ENCODE results near the gene HOXA3. TPM values are rescaled to one million over a fixed set of nuclear protein-coding genes. Genes with fewer than 3 reads are reported as not detected.

The HOXA3 gene
- total and polyA plus RNA-seq, 4 experiments from 2014 or later, result 0.07 TPM; not detected in 3

DNA sequence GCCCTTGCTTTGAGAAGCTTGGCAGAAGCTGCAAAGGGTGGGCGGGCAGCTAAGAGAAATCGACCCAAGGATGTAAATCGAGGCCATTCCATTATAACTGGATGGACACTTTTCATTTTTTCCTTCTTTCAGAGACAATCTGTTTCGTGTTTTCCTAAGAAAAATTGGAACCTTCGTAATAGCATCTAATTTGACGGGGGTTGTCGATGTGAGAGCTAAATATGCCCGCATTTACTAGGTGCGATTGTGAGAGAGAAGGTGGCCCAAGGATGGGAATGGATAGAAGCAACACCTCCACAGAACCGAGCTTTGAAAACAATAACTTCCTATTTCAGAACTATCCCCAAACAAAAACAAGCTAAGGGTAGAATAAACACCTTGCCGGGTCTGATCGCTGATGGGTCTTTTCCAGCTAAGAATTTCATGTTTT is 21.0 kb downstream of the HOXA3 start:
- no peak for DNase-seq
- ChIA-PET CTCF (ENCODE audit: partially characterized antibody) (no interaction called here), POLR2A (ENCODE audit: partially characterized antibody) (interaction anchor here (0.7 to 1.9 kb wide), 5 partner anchors 19 to 268 kb away, joined by 3 to 6 read pairs (median 3); no protein-coding TSS in a partner anchor)
- Mint-ChIP-seq H3K4me1 (no peaks in the 10 kb centered on the region), H3K4me3 (peak overlapping the region; percentile 20 to 86 (median 76)), H3K27me3 (peaks cover 39 to 51% of the 10 kb centered on the region in 2 donors), H3K36me3 (no peaks in the 10 kb centered on the region), H3K27ac (peak overlapping the region in 1 of 7 donors; percentile 69), H3K9me3 (no peaks in the 10 kb centered on the region)
- Histone ChIP-seq H3K4me3 (ENCODE audit: low read length in 2 of 2) (peak overlapping the region in 1 of 2 donors; percentile 49), H3K27me3 (ENCODE audit: insufficient read depth, low read length) (peaks cover 3% of the 10 kb centered on the region), H3K4me1 (ENCODE audit: insufficient read depth, low read length) (peaks cover 6% of the 10 kb centered on the region), H3K9me3 (ENCODE audit: control insufficient read depth in 1 of 2, low read length in 2 of 2) (no peaks in the 10 kb centered on the region), H3K27ac (ENCODE audit: low read depth, low read length) (no peak overlapping the region), H3K36me3 (ENCODE audit: insufficient read depth, low read length) (no peaks in the 10 kb centered on the region)
- intact Hi-C loops (cut with micrococcal nuclease), result no loop called here

- POLR2A ChIA-PET (ENCODE audit: partially characterized antibody), result interaction anchor here (0.7 to 1.9 kb wide), 5 partner anchors 20 to 268 kb away, joined by 3 to 6 read pairs (median 3); no protein-coding TSS in a partner anchor
- peaks cover 6% of the 10 kb centered on the region for H3K27me3 ChIP-seq (ENCODE audit: insufficient read depth, low read length)
- H3K9me3 Mint-ChIP-seq, result no peaks in the 10 kb centered on the region
- H3K27me3 Mint-ChIP-seq, result peaks cover 40 to 48% of the 10 kb centered on the region in 2 donors
- peak within 1 kb of the TSS in 3 of 7 donors; percentile 29 to 69 (median 31) for H3K27ac Mint-ChIP-seq
- H3K36me3 ChIP-seq (ENCODE audit: insufficient read depth, low read length), result no peaks in the 10 kb centered on the region
- H3K4me1 ChIP-seq (ENCODE audit: insufficient read depth, low read length), result peaks cover 6% of the 10 kb centered on the region
- H3K27ac ChIP-seq (ENCODE audit: low read depth, low read length), result peak within 1 kb of the TSS; percentile 23
- peak within 1 kb of the TSS; percentile 49 for H3K4me3 ChIP-seq (ENCODE audit: low read length in 2 of 2)
- H3K36me3 Mint-ChIP-seq, result no peaks in the 10 kb centered on the region
- intact Hi-C loops (cut with micrococcal nuclease), result no loop called here
- H3K4me3 Mint-ChIP-seq, result peak within 1 kb of the TSS; percentile 20 to 86 (median 77)
- peak; percentile 48 to 84 (median 78) for DNase-seq
- no peaks in the 10 kb centered on the region for H3K4me1 Mint-ChIP-seq
- CTCF ChIA-PET (ENCODE audit: partially characterized antibody), result no interaction called here
- H3K9me3 ChIP-seq (ENCODE audit: control insufficient read depth in 1 of 2, low read length in 2 of 2), result no peaks in the 10 kb centered on the region
These were observed 21.6 kb downstream of the HOXA3 start, which contains the start of gene HOXA4 for GRCh38 chr7:27130540-27131389. HOXA4 (minus strand) TSS chr7:27130757; CDS start chr7:27130733, 24 bp downstream.

DNA sequence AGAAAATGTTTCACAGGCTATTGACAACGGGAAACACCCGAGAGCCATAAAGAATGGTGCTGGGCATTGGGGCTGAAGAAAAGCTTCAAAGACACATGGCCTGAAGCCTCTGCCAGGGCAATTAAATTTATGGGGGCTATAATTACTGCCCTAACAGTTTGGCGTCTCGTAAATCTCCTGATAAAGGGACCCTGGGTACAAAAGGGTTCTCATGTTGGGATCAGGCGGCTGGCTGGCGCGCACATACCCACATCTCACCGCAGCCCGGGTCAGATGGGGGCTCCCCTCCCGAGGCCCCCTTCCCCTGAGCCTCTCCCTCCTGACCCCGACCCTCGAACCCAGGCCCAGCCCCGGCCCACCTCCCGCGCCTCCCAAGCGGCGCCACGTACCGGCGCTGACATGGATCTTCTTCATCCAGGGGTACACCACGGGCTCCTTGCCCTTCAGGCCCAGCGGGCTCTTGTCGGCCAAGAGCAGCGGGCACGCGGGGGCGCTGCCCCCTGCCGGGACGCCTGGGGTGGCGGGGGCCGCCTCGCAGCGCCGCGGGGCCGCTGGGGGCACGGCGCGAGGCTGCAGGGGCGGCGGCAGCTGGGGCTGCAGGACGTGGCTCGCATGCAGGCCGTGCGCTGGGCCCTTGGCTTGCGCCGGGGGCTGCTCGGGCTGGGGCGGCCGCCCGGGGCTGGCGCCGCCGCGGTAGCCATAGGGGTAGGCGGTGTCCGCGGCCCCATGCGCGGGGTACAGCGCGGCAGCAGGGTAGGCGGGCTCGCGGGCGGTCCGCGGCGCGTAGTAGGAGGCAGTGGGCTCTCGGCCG is 22.4 kb downstream of the HOXA3 start:
- H3K27me3 Mint-ChIP-seq, result peaks cover 34 to 48% of the 10 kb centered on the region in 2 donors
- peak overlapping the region in 1 of 2 donors; percentile 49 for H3K4me3 ChIP-seq (ENCODE audit: low read length in 2 of 2)
- peaks cover 6% of the 10 kb centered on the region for H3K4me1 ChIP-seq (ENCODE audit: insufficient read depth, low read length)

GRCh38 chr7:27128776-27129728 is 23.3 kb downstream of the HOXA3 start:
- H3K27me3 Mint-ChIP-seq, result peaks cover 35 to 45% of the 10 kb centered on the region in 2 donors
- Histone ChIP-seq H3K27ac (ENCODE audit: low read depth, low read length) (no peak overlapping the region), H3K36me3 (ENCODE audit: insufficient read depth, low read length) (no peaks in the 10 kb centered on the region), H3K4me1 (ENCODE audit: insufficient read depth, low read length) (peaks cover 6% of the 10 kb centered on the region), H3K4me3 (ENCODE audit: low read length in 2 of 2) (no peak overlapping the region), H3K9me3 (ENCODE audit: control insufficient read depth in 1 of 2, low read length in 2 of 2) (no peaks in the 10 kb centered on the region), H3K27me3 (ENCODE audit: insufficient read depth, low read length) (peaks cover 7% of the 10 kb centered on the region)
- POLR2A ChIA-PET (ENCODE audit: partially characterized antibody), result no interaction called here
- no peak for DNase-seq
- CTCF ChIA-PET (ENCODE audit: partially characterized antibody), result interaction anchor here (1.1 to 1.4 kb wide), 3 partner anchors 21 to 34 kb away, joined by 3 to 4 read pairs (median 3); no protein-coding TSS in a partner anchor
- no peaks in the 10 kb centered on the region for H3K9me3 Mint-ChIP-seq
- H3K36me3 Mint-ChIP-seq, result no peaks in the 10 kb centered on the region
- H3K4me3 Mint-ChIP-seq, result peak overlapping the region in 6 of 8 donors; percentile 31 to 65 (median 52)
- no peaks in the 10 kb centered on the region for H3K4me1 Mint-ChIP-seq
- peak overlapping the region in 2 of 7 donors; percentile 16 to 31 for H3K27ac Mint-ChIP-seq
- intact Hi-C loops (cut with micrococcal nuclease), result no loop called here

More for the DNA sequence above, 22.4 kb downstream of the HOXA3 start:
- Mint-ChIP-seq H3K36me3 (no peaks in the 10 kb centered on the region), H3K27ac (no peak overlapping the region), H3K9me3 (no peaks in the 10 kb centered on the region), H3K4me1 (no peaks in the 10 kb centered on the region), H3K4me3 (peak overlapping the region in 7 of 8 donors; percentile 31 to 65 (median 49))
- CTCF ChIA-PET (ENCODE audit: partially characterized antibody), result no interaction called here
- intact Hi-C loops (cut with micrococcal nuclease), result no loop called here
- POLR2A ChIA-PET (ENCODE audit: partially characterized antibody), result interaction anchor here (1.7 to 1.9 kb wide), 2 partner anchors 33 to 267 kb away, joined by 5 to 6 read pairs; no protein-coding TSS in a partner anchor
- peak in 1 of 5 donors; percentile 28 for DNase-seq
- Histone ChIP-seq H3K27me3 (ENCODE audit: insufficient read depth, low read length) (peaks cover 7% of the 10 kb centered on the region), H3K36me3 (ENCODE audit: insufficient read depth, low read length) (no peaks in the 10 kb centered on the region), H3K27ac (ENCODE audit: low read depth, low read length) (no peak overlapping the region), H3K9me3 (ENCODE audit: control insufficient read depth in 1 of 2, low read length in 2 of 2) (no peaks in the 10 kb centered on the region)

DNA sequence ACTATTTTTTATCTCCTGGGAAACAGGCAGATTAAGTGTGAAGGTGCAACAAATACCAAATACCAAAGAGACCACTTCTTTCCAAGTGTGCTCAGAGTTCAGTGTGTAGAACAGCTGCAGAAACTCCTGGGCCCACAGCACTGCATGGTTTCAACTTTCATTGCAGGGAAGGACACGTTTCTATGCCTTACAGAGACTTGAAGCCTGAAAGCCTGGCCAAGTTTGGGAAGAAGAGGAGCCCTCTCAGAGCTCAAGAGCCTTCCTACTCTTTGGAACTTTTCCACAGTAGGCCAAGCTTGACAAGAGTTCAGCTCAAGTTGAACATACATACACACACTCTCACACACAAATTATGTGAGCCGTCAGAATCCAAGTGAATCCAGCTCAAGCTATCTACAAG is 24.3 kb downstream of the HOXA3 start:
- Mint-ChIP-seq H3K4me1 (no peaks in the 10 kb centered on the region), H3K27ac (no peak overlapping the region), H3K4me3 (no peak overlapping the region), H3K9me3 (no peaks in the 10 kb centered on the region), H3K27me3 (peaks cover 30 to 36% of the 10 kb centered on the region in 2 donors), H3K36me3 (no peaks in the 10 kb centered on the region)
- ChIA-PET CTCF (ENCODE audit: partially characterized antibody) (interaction anchor here (1.1 to 1.4 kb wide), 3 partner anchors 22 to 35 kb away, joined by 3 to 4 read pairs (median 3); no protein-coding TSS in a partner anchor), POLR2A (ENCODE audit: partially characterized antibody) (no interaction called here)
- intact Hi-C loops (cut with micrococcal nuclease), result no loop called here
- Histone ChIP-seq H3K27ac (ENCODE audit: low read depth, low read length) (no peak overlapping the region), H3K9me3 (ENCODE audit: control insufficient read depth in 1 of 2, low read length in 2 of 2) (no peaks in the 10 kb centered on the region), H3K36me3 (ENCODE audit: insufficient read depth, low read length) (no peaks in the 10 kb centered on the region), H3K4me1 (ENCODE audit: insufficient read depth, low read length) (peaks cover 6% of the 10 kb centered on the region), H3K27me3 (ENCODE audit: insufficient read depth, low read length) (peaks cover 7% of the 10 kb centered on the region), H3K4me3 (ENCODE audit: low read length in 2 of 2) (no peak overlapping the region)
- DNase-seq, result no peak

- H3K36me3 Mint-ChIP-seq, result no peaks in the 10 kb centered on the region
- peaks cover 4% of the 10 kb centered on the region for H3K27me3 ChIP-seq (ENCODE audit: insufficient read depth, low read length)
- intact Hi-C loops (cut with micrococcal nuclease), result no loop called here
- no peak for DNase-seq
- H3K4me1 Mint-ChIP-seq, result no peaks in the 10 kb centered on the region
- H3K9me3 Mint-ChIP-seq, result no peaks in the 10 kb centered on the region
- ChIA-PET CTCF (ENCODE audit: partially characterized antibody) (no interaction called here), POLR2A (ENCODE audit: partially characterized antibody) (no interaction called here)
- H3K4me3 ChIP-seq (ENCODE audit: low read length in 2 of 2), result no peak overlapping the region
- no peak overlapping the region for H3K27ac Mint-ChIP-seq
- no peaks in the 10 kb centered on the region for H3K9me3 ChIP-seq (ENCODE audit: control insufficient read depth in 1 of 2, low read length in 2 of 2)
- H3K27me3 Mint-ChIP-seq, result peaks cover 28% of the 10 kb centered on the region in 2 donors
- H3K27ac ChIP-seq (ENCODE audit: low read depth, low read length), result no peak overlapping the region
- no peaks in the 10 kb centered on the region for H3K36me3 ChIP-seq (ENCODE audit: insufficient read depth, low read length)
- H3K4me3 Mint-ChIP-seq, result no peak overlapping the region
- peaks cover 6% of the 10 kb centered on the region for H3K4me1 ChIP-seq (ENCODE audit: insufficient read depth, low read length)
These were observed 25.6 kb downstream of the HOXA3 start for GRCh38 chr7:27126596-27127327.
